ENCODE results near the gene PLP2.

The PLP2 gene

GRCh38 chrX:49133759-49134158, 37.9 kb upstream of the PLP2 start:
- H2AFZ ChIP-seq (ENCODE audit: low read length): no peak overlapping the region
- H3K79me2 ChIP-seq (ENCODE audit: insufficient read depth, low read length): no peaks in the 10 kb centered on the region
- no peaks in the 10 kb centered on the region for H3K9me2 ChIP-seq (ENCODE audit: low read depth, low read length)
- no peaks in the 10 kb centered on the region for H3K27me3 ChIP-seq (ENCODE audit: insufficient read depth, low read length)
- TF ChIP-seq CTCF (IDR thresholded peaks at IDR 0.05; ENCODE audit: low read length): no peak
- TF ChIP-seq EZH2 (IDR thresholded peaks at IDR 0.05; ENCODE audit: borderline replicate concordance, low read length): no peak
- no peaks in the 10 kb centered on the region for H4K20me1 ChIP-seq (ENCODE audit: insufficient read depth, low read length)
- no peak overlapping the region for H3K4me2 ChIP-seq (ENCODE audit: low read length)
- H3K4me1 ChIP-seq (ENCODE audit: insufficient read depth, low read length, severe bottlenecking): peaks cover 7% of the 10 kb centered on the region
- H3K27ac ChIP-seq (ENCODE audit: low read depth, low read length, poor library complexity, severe bottlenecking): no peak overlapping the region
- H3K9ac ChIP-seq (ENCODE audit: low read length): no peak overlapping the region
- no peak overlapping the region for H3K4me3 ChIP-seq (ENCODE audit: low read depth, low read length, poor library complexity, severe bottlenecking)
- no peaks in the 10 kb centered on the region for H3K36me3 ChIP-seq (ENCODE audit: insufficient read depth, low read length)
- no peaks in the 10 kb centered on the region for H3K9me3 ChIP-seq (ENCODE audit: low read length)
- H3F3A ChIP-seq (ENCODE audit: insufficient read depth, low read length): no peaks in the 10 kb centered on the region

GRCh38 chrX:49137492-49137891, 34.2 kb upstream of the PLP2 start:
- Histone ChIP-seq H2AFZ (ENCODE audit: low read length) (no peak overlapping the region), H3K27me3 (ENCODE audit: insufficient read depth, low read length) (no peaks in the 10 kb centered on the region), H3K36me3 (ENCODE audit: insufficient read depth, low read length) (no peaks in the 10 kb centered on the region), H3K4me3 (ENCODE audit: low read depth, low read length, poor library complexity, severe bottlenecking) (no peak overlapping the region), H3K4me2 (ENCODE audit: low read length) (no peak overlapping the region), H3K9me3 (ENCODE audit: low read length) (0 out of 2 replicates have a peak, but pooled peaks cover 3% of the 10 kb centered on the region), H3K4me1 (ENCODE audit: insufficient read depth, low read length, severe bottlenecking) (no peaks in the 10 kb centered on the region), H3K79me2 (ENCODE audit: insufficient read depth, low read length) (no peaks in the 10 kb centered on the region), H3F3A (ENCODE audit: insufficient read depth, low read length) (no peaks in the 10 kb centered on the region), H3K9ac (ENCODE audit: low read length) (no peak overlapping the region), H4K20me1 (ENCODE audit: insufficient read depth, low read length) (no peaks in the 10 kb centered on the region), H3K27ac (ENCODE audit: low read depth, low read length, poor library complexity, severe bottlenecking) (no peak overlapping the region), H3K9me2 (ENCODE audit: low read depth, low read length) (no peaks in the 10 kb centered on the region)
- TF ChIP-seq EZH2 (IDR thresholded peaks at IDR 0.05; ENCODE audit: borderline replicate concordance, low read length) (no peak), CTCF (IDR thresholded peaks at IDR 0.05; ENCODE audit: low read length) (no peak)

GRCh38 chrX:49139713-49140112, 32.0 kb upstream of the PLP2 start:
- Histone ChIP-seq H3K4me1 (ENCODE audit: insufficient read depth, low read length, severe bottlenecking) (no peaks in the 10 kb centered on the region), H3K27me3 (ENCODE audit: insufficient read depth, low read length) (no peaks in the 10 kb centered on the region), H3K27ac (ENCODE audit: low read depth, low read length, poor library complexity, severe bottlenecking) (no peak overlapping the region), H3K36me3 (ENCODE audit: insufficient read depth, low read length) (no peaks in the 10 kb centered on the region), H2AFZ (ENCODE audit: low read length) (no peak overlapping the region), H3K4me2 (ENCODE audit: low read length) (no peak overlapping the region), H3K9me2 (ENCODE audit: low read depth, low read length) (no peaks in the 10 kb centered on the region), H3K4me3 (ENCODE audit: low read depth, low read length, poor library complexity, severe bottlenecking) (no peak overlapping the region), H3K79me2 (ENCODE audit: insufficient read depth, low read length) (no peaks in the 10 kb centered on the region), H3F3A (ENCODE audit: insufficient read depth, low read length) (no peaks in the 10 kb centered on the region), H4K20me1 (ENCODE audit: insufficient read depth, low read length) (no peaks in the 10 kb centered on the region), H3K9me3 (ENCODE audit: low read length) (0 out of 2 replicates have a peak, but pooled peaks cover 3% of the 10 kb centered on the region), H3K9ac (ENCODE audit: low read length) (no peak overlapping the region)
- TF ChIP-seq EZH2 (IDR thresholded peaks at IDR 0.05; ENCODE audit: borderline replicate concordance, low read length) (no peak), CTCF (IDR thresholded peaks at IDR 0.05; ENCODE audit: low read length) (no peak)

Measured in OCI-LY1 (cell line).